Stimulated activated CD8-positive, alpha-beta memory T cell treated with anti-CD3 and anti-CD28 coated beads, Interleukin-15, amount 100 ng/mL, for 4 hours (primary cell): Measurements from ENCODE around the gene GRIK2.
"Not testable (repeated sequence)": the region's sequence is repeated elsewhere in the genome, so short reads cannot be mapped to it uniquely, and the experiment has no call there.

Experiments
- DNase-seq, 2 donors: peaks; one replicate each; pipeline ENCODE4 v3.0.0-alpha.2; 2020; ENCODE audit warnings: low read depth in 2 of 2

The GRIK2 gene

GRCh38 chr6:101393251-101393828 lies at the start of gene GRIK2:
GRIK2 (plus strand) TSS chr6:101393708.
- no peak for DNase-seq

GRCh38 chr6:101344885-101345284 lies 48.6 kb upstream of the GRIK2 start:
- DNase-seq, result no peak

- no peak for DNase-seq
Observed at GRCh38 chr6:101348816-101349215, 44.7 kb upstream of the GRIK2 start.

- DNase-seq, result not testable (repeated sequence)
Observed at GRCh38 chr6:101350631-101351030, 42.9 kb upstream of the GRIK2 start.

GRCh38 chr6:101351173-101351572 lies 42.3 kb upstream of the GRIK2 start:
- no peak for DNase-seq

GRCh38 chr6:101352316-101352715 lies 41.2 kb upstream of the GRIK2 start:
- DNase-seq, result no peak

- no peak for DNase-seq
Observed at GRCh38 chr6:101365181-101365580, 28.3 kb upstream of the GRIK2 start.

GRCh38 chr6:101379926-101380325 lies 13.6 kb upstream of the GRIK2 start:
- DNase-seq, result no peak

- no peak for DNase-seq
Observed at GRCh38 chr6:101380897-101381630, 12.4 kb upstream of the GRIK2 start.

- DNase-seq, result not testable (repeated sequence)
Observed at GRCh38 chr6:101383747-101384146, 9.8 kb upstream of the GRIK2 start.

- DNase-seq, result no peak
Observed at GRCh38 chr6:101386982-101387381, 6.5 kb upstream of the GRIK2 start.

GRCh38 chr6:101391772-101392585 lies 1.5 kb upstream of the GRIK2 start:
- DNase-seq, result no peak

- no peak for DNase-seq
Observed at GRCh38 chr6:101392586-101393230, 800 bp upstream of the GRIK2 start.

GRCh38 chr6:101393829-101394251 lies 332 bp downstream of the GRIK2 start:
- DNase-seq, result no peak

- DNase-seq, result no peak
Observed at GRCh38 chr6:101394936-101395335, 1.4 kb downstream of the GRIK2 start.

- DNase-seq, result no peak
Observed at GRCh38 chr6:101395345-101395744, 1.8 kb downstream of the GRIK2 start.

GRCh38 chr6:101396548-101397173 lies 3.2 kb downstream of the GRIK2 start:
- DNase-seq, result no peak

- no peak for DNase-seq
Observed at GRCh38 chr6:101397199-101397598, 3.7 kb downstream of the GRIK2 start.

- no peak for DNase-seq
Observed at GRCh38 chr6:101398716-101399615, 5.5 kb downstream of the GRIK2 start.

- no peak for DNase-seq
Observed at GRCh38 chr6:101399616-101400162, 6.2 kb downstream of the GRIK2 start.
